Measurements from ENCODE around the gene HSD11B1.
"Not testable (repeated sequence)": the region's sequence is repeated elsewhere in the genome, so short reads cannot be mapped to it uniquely, and the experiment has no call there.

The HSD11B1 gene

GRCh38 chr1:209696673-209697072, 8.0 kb upstream of the HSD11B1 start:
- Histone ChIP-seq H3K36me3 (ENCODE audit: insufficient read depth, low read length) (no peaks in the 10 kb centered on the region), H3K27me3 (ENCODE audit: insufficient read depth, low read length, poor library complexity, severe bottlenecking) (no peaks in the 10 kb centered on the region), H3F3A (ENCODE audit: low read depth) (no peaks in the 10 kb centered on the region), H3K9ac (ENCODE audit: low read depth, low read length, poor library complexity, severe bottlenecking) (no peak overlapping the region), H3K4me3 (ENCODE audit: low read length, poor library complexity, severe bottlenecking) (no peak overlapping the region), H3K9me2 (replicated peaks; ENCODE audit: low read depth, low read length) (no peaks in the 10 kb centered on the region), H3K9me3 (ENCODE audit: insufficient read depth, low read depth, low read length) (no peaks in the 10 kb centered on the region), H3K79me2 (ENCODE audit: insufficient read depth, low read length) (no peaks in the 10 kb centered on the region), H3K4me1 (ENCODE audit: insufficient read depth, low read length, poor library complexity, severe bottlenecking) (peaks cover 7% of the 10 kb centered on the region), H2AFZ (ENCODE audit: low read length) (no peak overlapping the region), H3K4me2 (ENCODE audit: low read depth, low read length, poor library complexity, severe bottlenecking) (no peak overlapping the region), H4K20me1 (ENCODE audit: insufficient read depth, low read length, poor library complexity, severe bottlenecking) (no peaks in the 10 kb centered on the region)
- TF ChIP-seq EZH2phosphoT487 (IDR thresholded peaks at IDR 0.05; ENCODE audit: borderline replicate concordance) (no peak), CTCF (conservative IDR thresholded peaks at IDR 0.05; ENCODE audit: low read length) (no peak)

GRCh38 chr1:209697126-209697525, 7.5 kb upstream of the HSD11B1 start:
- Histone ChIP-seq H3F3A (ENCODE audit: low read depth) (no peaks in the 10 kb centered on the region), H4K20me1 (ENCODE audit: insufficient read depth, low read length, poor library complexity, severe bottlenecking) (no peaks in the 10 kb centered on the region), H3K9ac (ENCODE audit: low read depth, low read length, poor library complexity, severe bottlenecking) (no peak overlapping the region), H3K27me3 (ENCODE audit: insufficient read depth, low read length, poor library complexity, severe bottlenecking) (no peaks in the 10 kb centered on the region), H3K4me1 (ENCODE audit: insufficient read depth, low read length, poor library complexity, severe bottlenecking) (peaks cover 7% of the 10 kb centered on the region), H3K9me3 (ENCODE audit: insufficient read depth, low read depth, low read length) (no peaks in the 10 kb centered on the region), H3K79me2 (ENCODE audit: insufficient read depth, low read length) (no peaks in the 10 kb centered on the region), H3K4me3 (ENCODE audit: low read length, poor library complexity, severe bottlenecking) (no peak overlapping the region), H3K4me2 (ENCODE audit: low read depth, low read length, poor library complexity, severe bottlenecking) (no peak overlapping the region), H3K36me3 (ENCODE audit: insufficient read depth, low read length) (no peaks in the 10 kb centered on the region), H3K9me2 (replicated peaks; ENCODE audit: low read depth, low read length) (no peaks in the 10 kb centered on the region), H2AFZ (ENCODE audit: low read length) (no peak overlapping the region)
- TF ChIP-seq EZH2phosphoT487 (IDR thresholded peaks at IDR 0.05; ENCODE audit: borderline replicate concordance) (no peak), CTCF (conservative IDR thresholded peaks at IDR 0.05; ENCODE audit: low read length) (no peak)

GRCh38 chr1:209700686-209701085, 4.0 kb upstream of the HSD11B1 start:
- not testable (repeated sequence) for H3K4me1 ChIP-seq (ENCODE audit: insufficient read depth, low read length, poor library complexity, severe bottlenecking)

GRCh38 chr1:209702832-209703231, 1.8 kb upstream of the HSD11B1 start:
- TF ChIP-seq CTCF (conservative IDR thresholded peaks at IDR 0.05; ENCODE audit: low read length): no peak
- no peak for TF ChIP-seq EZH2phosphoT487 (IDR thresholded peaks at IDR 0.05; ENCODE audit: borderline replicate concordance)
- Histone ChIP-seq H3K9ac (ENCODE audit: low read depth, low read length, poor library complexity, severe bottlenecking) (no peak overlapping the region), H2AFZ (ENCODE audit: low read length) (no peak overlapping the region), H3K9me3 (ENCODE audit: insufficient read depth, low read depth, low read length) (no peaks in the 10 kb centered on the region), H3K4me1 (ENCODE audit: insufficient read depth, low read length, poor library complexity, severe bottlenecking) (no peaks in the 10 kb centered on the region), H3K36me3 (ENCODE audit: insufficient read depth, low read length) (no peaks in the 10 kb centered on the region), H4K20me1 (ENCODE audit: insufficient read depth, low read length, poor library complexity, severe bottlenecking) (no peaks in the 10 kb centered on the region), H3K4me3 (ENCODE audit: low read length, poor library complexity, severe bottlenecking) (no peak overlapping the region), H3K9me2 (replicated peaks; ENCODE audit: low read depth, low read length) (no peaks in the 10 kb centered on the region), H3K79me2 (ENCODE audit: insufficient read depth, low read length) (no peaks in the 10 kb centered on the region), H3K4me2 (ENCODE audit: low read depth, low read length, poor library complexity, severe bottlenecking) (no peak overlapping the region), H3K27me3 (ENCODE audit: insufficient read depth, low read length, poor library complexity, severe bottlenecking) (no peaks in the 10 kb centered on the region), H3F3A (ENCODE audit: low read depth) (no peaks in the 10 kb centered on the region)

More at GRCh38 chr1:209700686-209701085, 4.0 kb upstream of the HSD11B1 start:
- H3F3A ChIP-seq (ENCODE audit: low read depth); H3K4me3 ChIP-seq (ENCODE audit: low read length, poor library complexity, severe bottlenecking); H3K4me2 ChIP-seq (ENCODE audit: low read depth, low read length, poor library complexity, severe bottlenecking); H2AFZ ChIP-seq (ENCODE audit: low read length); H3K9ac ChIP-seq (ENCODE audit: low read depth, low read length, poor library complexity, severe bottlenecking); H3K9me3 ChIP-seq (ENCODE audit: insufficient read depth, low read depth, low read length); H3K9me2 ChIP-seq (replicated peaks; ENCODE audit: low read depth, low read length); H3K27me3 ChIP-seq (ENCODE audit: insufficient read depth, low read length, poor library complexity, severe bottlenecking); H3K79me2 ChIP-seq (ENCODE audit: insufficient read depth, low read length); H4K20me1 ChIP-seq (ENCODE audit: insufficient read depth, low read length, poor library complexity, severe bottlenecking); H3K36me3 ChIP-seq (ENCODE audit: insufficient read depth, low read length): not testable (repeated sequence)

All from Loucy (cell line).